T47D (cell line): ENCODE results near the gene CHDH.

Experiments used
- DNase-seq, 2 experiments: peaks; one replicate each; pipeline versions ENCODE4 v3.0.0 to v3.0.0-alpha.2; 2011 to 2012; ENCODE audit warnings: low read depth in 1 of 2, low spot score in 1 of 2
- JUND ChIP-seq: IDR thresholded peaks from 2 replicates; pipeline ENCODE4 v1.6.1; 2012; ENCODE audit warnings: low read depth
- in situ Hi-C: cut with HindIII; loops from 2 replicates; pipeline ENCODE4 v1.10.0; 2016; ENCODE audit warnings: low sequenced_read_pairs, low pct_unique_long_range_greater_than_20kb

CHDH gene

GRCh38 chr3:53844262-53845102 lies 1.7 kb downstream of the CHDH start:
- no peak for TF ChIP-seq JUND
- DNase-seq: no peak
- in situ Hi-C loops: no loop called here

DNA sequence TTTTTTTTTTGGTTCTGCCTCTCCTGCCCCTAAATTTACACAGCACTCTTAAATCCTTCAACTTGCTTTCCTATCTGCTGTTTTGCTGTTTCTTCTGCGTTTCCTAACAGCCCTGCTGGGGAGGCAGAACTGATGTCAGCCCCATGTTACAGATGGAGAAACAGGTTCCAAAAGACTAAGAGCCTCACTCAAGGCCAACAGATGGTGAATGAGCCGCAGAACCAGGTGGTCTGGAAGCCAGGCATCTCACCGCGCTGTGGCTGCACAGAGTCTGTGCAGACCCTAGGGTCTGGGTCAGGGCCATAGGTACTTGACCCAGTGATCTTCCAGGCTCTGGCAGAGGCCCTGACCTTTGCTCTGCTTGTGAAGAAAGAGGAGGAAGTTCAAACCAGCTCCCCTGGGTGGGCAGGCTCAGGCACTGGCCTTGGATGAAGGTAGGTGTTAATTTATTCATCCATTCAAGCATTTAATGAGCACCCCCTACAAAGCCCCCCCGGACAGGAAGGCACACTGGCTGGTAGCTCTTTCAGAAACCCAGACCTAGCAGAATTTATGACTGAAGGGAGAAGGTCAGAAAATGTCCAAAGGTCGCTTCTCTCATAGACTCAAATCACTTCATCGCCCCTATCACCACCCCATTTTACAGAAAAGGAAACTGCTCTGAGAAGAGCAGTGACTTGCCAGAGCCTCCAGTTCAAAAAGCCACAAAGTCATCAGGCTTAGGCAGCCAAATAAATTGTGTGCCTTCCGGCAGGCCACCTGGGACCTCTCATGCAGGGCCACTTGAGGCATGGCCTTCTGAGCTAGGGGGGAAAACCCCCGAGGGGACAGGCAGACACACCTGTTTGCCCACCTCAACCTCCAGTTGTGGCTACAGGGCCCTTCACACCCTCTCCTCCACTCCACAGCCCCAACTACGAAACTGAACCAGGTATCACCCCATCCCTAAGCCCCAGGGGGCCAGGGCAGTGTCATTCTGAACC lies 2.7 kb downstream of the CHDH start:
- DNase-seq: no peak
- in situ Hi-C loops: no loop called here
- TF ChIP-seq JUND: no peak

DNA sequence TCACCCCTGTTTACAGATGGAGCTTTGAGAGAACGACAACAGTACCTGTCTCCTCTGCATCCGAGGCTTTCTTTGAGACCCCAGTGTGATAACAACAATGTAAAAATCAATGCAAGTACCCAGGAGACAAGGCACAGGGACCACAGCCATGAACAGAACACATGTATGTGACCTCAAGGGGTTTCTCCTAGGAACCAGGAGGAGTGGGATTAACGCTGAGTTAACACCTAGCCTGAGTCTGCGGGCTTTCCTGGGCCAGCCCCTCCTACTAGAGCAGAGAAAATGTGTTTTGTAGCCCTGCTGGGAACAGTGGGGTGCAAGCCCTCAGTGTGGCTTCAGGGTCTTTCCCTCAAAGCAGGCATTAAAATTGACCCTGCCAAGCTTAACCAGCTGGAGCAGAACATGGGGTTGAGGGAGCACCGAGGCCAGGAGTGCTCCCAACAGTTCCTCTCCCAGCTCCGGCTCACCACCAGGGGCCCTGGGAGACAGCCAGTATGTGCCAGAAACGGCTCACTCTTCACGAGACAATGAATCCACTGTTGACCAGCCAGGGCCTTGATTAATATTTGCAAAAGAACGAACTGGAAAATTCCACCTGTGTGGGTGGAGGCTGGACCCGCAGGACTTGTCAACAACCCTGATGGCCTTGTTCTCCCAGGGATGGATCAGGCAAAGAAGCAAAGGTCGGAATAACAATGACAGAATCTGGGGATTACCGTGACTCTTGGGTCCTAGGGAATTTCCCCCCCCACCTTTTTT lies 3.6 kb downstream of the CHDH start:
- peak; percentile 19 to 86 for DNase-seq
- in situ Hi-C loops: no loop called here
- no peak for TF ChIP-seq JUND

- peak; percentile 17 to 73 for DNase-seq
- in situ Hi-C loops: no loop called here
- TF ChIP-seq JUND: no peak
Observed at GRCh38 chr3:53841296-53841695, 4.9 kb downstream of the CHDH start.

- in situ Hi-C loops: no loop called here
- TF ChIP-seq JUND: no peak
- DNase-seq: no peak
Observed at GRCh38 chr3:53837331-53837730, 8.9 kb downstream of the CHDH start.

DNA sequence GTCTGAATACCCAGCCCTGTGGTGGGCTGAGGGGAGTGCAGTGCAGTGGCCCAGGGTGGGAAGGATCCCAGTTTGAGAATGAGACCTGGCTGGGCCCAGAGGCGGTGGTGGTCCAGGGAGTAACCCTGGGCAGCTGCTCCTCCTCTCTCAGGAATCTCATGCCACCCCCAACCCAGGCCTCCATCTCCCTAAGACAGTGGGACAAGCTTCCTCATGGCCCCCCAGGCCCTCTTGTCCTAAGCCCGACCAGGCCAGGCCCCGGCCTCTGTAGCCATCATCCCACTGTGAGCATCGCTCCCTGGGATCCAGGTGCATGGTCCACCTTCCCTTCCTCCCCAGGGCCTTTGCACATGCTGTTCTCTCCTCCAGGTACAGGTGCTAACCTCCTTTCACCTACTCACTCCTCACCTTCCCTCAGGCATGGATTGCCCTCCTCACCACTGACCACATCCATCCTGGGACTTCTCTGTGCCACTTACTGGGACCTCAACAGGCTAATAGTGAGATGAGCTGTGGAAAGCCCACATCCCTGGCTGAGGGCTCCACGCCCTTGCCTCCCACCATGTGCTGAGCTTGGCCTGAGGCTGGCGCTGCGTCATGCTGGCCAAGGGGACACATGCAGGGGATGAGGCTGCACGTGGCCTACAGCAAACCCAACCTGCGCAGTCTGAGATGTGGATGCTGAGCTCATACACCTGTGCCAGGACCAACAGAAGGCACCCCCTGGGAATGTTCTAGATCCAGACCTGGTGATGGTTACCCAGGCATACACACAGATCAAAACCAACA lies 9.9 kb downstream of the CHDH start:
- in situ Hi-C loops: no loop called here

DNA sequence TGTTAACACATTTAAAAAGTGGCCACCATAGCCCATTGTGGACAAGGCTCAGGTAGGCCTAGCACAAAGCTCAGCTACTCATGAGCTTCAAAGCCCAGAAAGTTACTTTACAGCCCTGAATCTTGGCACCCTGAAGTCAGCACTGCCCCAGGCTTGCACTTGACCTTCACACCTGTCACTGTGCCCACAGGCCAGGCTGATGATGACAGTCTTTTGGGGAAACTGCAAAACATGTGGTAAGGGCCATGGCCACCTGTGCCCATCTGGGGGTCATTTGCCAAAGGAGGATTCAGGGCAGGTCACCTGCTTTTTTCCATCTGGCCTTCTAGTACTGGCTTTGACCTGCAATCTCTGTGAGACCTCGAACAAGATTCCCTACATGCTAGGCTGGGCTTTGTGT lies 11.0 kb downstream of the CHDH start:
- no peak for TF ChIP-seq JUND
- no peak for DNase-seq
- in situ Hi-C loops: no loop called here

More for the DNA sequence above, 9.9 kb downstream of the CHDH start:
- no peak for TF ChIP-seq JUND
- DNase-seq: no peak

- no peak for TF ChIP-seq JUND
- no peak for DNase-seq
- in situ Hi-C loops: no loop called here
Observed at GRCh38 chr3:53834429-53835095, 11.7 kb downstream of the CHDH start.

- DNase-seq: no peak
- TF ChIP-seq JUND: no peak
- in situ Hi-C loops: no loop called here
Observed at GRCh38 chr3:53833700-53834099, 12.5 kb downstream of the CHDH start.

DNA sequence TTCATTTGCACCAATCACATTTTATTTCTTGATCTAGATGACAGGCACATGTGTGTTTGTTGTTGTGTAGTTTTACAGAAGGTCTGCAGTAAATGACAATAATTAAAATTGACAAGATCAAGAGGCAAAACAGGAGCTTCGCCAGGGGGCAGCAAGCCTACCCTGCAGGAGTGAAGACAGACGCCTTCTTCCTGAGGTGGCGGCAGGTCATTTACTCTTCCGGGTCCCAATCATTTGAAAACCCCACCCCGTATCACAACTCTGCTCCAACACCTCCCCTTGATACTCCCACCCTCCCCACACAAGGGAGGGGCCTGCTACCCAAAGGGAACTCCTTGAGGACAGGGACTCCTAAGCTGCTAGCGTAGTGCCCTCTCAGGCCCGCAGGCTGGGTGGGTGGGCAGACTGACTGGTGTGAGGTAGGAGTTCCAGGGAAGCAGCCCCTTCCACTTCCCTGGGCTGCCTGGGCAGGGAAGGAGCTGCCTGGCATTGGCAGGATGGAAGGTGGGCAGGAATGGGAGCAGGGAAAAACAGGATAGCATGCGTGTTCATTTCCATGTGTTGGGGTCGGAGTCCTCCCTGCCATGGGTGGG lies 13.1 kb downstream of the CHDH start:
- TF ChIP-seq JUND: no peak
- in situ Hi-C loops: no loop called here

DNA sequence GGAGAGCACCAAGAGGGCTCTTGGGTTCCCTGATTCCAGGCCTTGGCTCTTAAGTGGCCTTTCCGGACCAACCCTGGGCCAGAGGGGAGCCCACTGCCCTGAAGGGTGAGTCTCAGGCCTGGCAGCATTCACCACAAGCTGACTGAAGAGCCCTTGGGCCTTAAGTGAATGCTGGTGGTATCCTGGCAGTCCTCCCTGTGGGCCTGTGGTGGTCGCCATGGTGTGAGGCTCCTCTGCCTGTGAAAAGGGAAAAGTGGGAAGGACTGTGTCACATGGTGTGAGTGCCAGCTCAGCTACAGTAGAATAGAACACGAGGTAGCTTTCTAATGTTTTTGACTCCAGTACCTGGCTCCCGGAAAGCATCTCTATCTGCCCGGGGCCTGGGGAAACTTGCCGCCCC lies 15.3 kb downstream of the CHDH start:
- no peak for TF ChIP-seq JUND
- DNase-seq: no peak
- in situ Hi-C loops: no loop called here

More for the DNA sequence above, 13.1 kb downstream of the CHDH start:
- DNase-seq: no peak
